HG03139 (cell line): Measurements from ENCODE around the gene SH3TC1.
A peak's percentile ranks its signal among the peaks of the same experiment; 100 is the strongest.

Experiments
- ATAC-seq: cut with Tn5 transposase; IDR thresholded peaks from one replicate; pipeline ENCODE4 v1.9.1; 2021; ENCODE audit not compliant: unreplicated experiment

The SH3TC1 gene

GRCh38 chr4:8198906-8199593 lies at the start of gene SH3TC1:
Gene SH3TC1, plus strand, starts transcription at chr4:8199290. Its CDS starts 5,905 bp downstream, at chr4:8205195.
- peak; percentile 66 for ATAC-seq

- ATAC-seq: no peak
Observed at GRCh38 chr4:8149664-8150063, 49.4 kb upstream of the SH3TC1 start.

GRCh38 chr4:8150152-8151090 lies 48.7 kb upstream of the SH3TC1 start:
- no peak for ATAC-seq

- no peak for ATAC-seq
Observed at GRCh38 chr4:8151165-8151650, 47.9 kb upstream of the SH3TC1 start.

- ATAC-seq: no peak
Observed at GRCh38 chr4:8152090-8152864, 46.8 kb upstream of the SH3TC1 start.

- no peak for ATAC-seq
Observed at GRCh38 chr4:8152865-8153257, 46.2 kb upstream of the SH3TC1 start.

- no peak for ATAC-seq
Observed at GRCh38 chr4:8153441-8153840, 45.6 kb upstream of the SH3TC1 start.

- ATAC-seq: no peak
Observed at GRCh38 chr4:8155048-8155447, 44.0 kb upstream of the SH3TC1 start.

- ATAC-seq: no peak
Observed at GRCh38 chr4:8155660-8156421, 43.2 kb upstream of the SH3TC1 start.

- no peak for ATAC-seq
Observed at GRCh38 chr4:8156617-8157016, 42.5 kb upstream of the SH3TC1 start.

- no peak for ATAC-seq
Observed at GRCh38 chr4:8157496-8157895, 41.6 kb upstream of the SH3TC1 start.

- no peak for ATAC-seq
Observed at GRCh38 chr4:8157944-8158709, 41.0 kb upstream of the SH3TC1 start.

GRCh38 chr4:8158710-8159536 lies 40.2 kb upstream of the SH3TC1 start, which contains the start of gene ABLIM2:
Gene ABLIM2, minus strand, starts transcription at chr4:8158813. Its CDS starts 124 bp downstream, at chr4:8158689.
- ATAC-seq: peak; percentile 98

- no peak for ATAC-seq
Observed at GRCh38 chr4:8159537-8160232, 39.4 kb upstream of the SH3TC1 start.

GRCh38 chr4:8160233-8160560 lies 38.9 kb upstream of the SH3TC1 start:
- no peak for ATAC-seq

- no peak for ATAC-seq
Observed at GRCh38 chr4:8160572-8160971, 38.5 kb upstream of the SH3TC1 start.

GRCh38 chr4:8162625-8163024 lies 36.5 kb upstream of the SH3TC1 start:
- no peak for ATAC-seq

GRCh38 chr4:8163026-8163425 lies 36.1 kb upstream of the SH3TC1 start:
- ATAC-seq: no peak
